CD4-positive, CD25-positive, alpha-beta regulatory T cell (primary cell): ENCODE data around the gene ST6GAL1. TPM values are rescaled to one million over a fixed set of nuclear protein-coding genes. Genes with fewer than 3 reads are reported as not detected.
"Not testable (repeated sequence)": the region's sequence is repeated elsewhere in the genome, so short reads cannot be mapped to it uniquely, and the experiment has no call there.

Source experiments
- ATAC-seq, 2 donors: fragments of 150-1000 bp; cut with Tn5 transposase; one replicate each; pipeline ENCODE4 v1.10.0; 2021; ENCODE audit warnings: low read depth in 2 of 2, moderate number of reproducible peaks in 2 of 2, moderate library complexity in 1 of 2
- DNase-seq, 3 donors: peaks; one replicate each; pipeline versions ENCODE4 v3.0.0 to v3.0.0-alpha.2; 2012 to 2022; ENCODE audit warnings: mixed read lengths in 1 of 3
- H3K27ac ChIP-seq: one replicate; pipeline ENCODE4 v1.7.0; 2013; ENCODE audit warnings: mild to moderate bottlenecking, low read length; ENCODE audit not compliant: insufficient read depth, poor library complexity, severe bottlenecking
- H3K27me3 ChIP-seq: one replicate; pipeline ENCODE4 v1.7.0; 2013; ENCODE audit warnings: low read length; ENCODE audit not compliant: control insufficient read depth, insufficient read depth
- H3K36me3 ChIP-seq: one replicate; pipeline ENCODE4 v1.7.0; 2013; ENCODE audit warnings: mild to moderate bottlenecking, low read length, moderate library complexity; ENCODE audit not compliant: control insufficient read depth, insufficient read depth
- H3K4me1 ChIP-seq: 2 replicates; pipeline ENCODE4 v1.7.0; 2013; ENCODE audit warnings: mild to moderate bottlenecking, low read length; ENCODE audit not compliant: insufficient read depth, control insufficient read depth, poor library complexity, severe bottlenecking
- H3K4me3 ChIP-seq: one replicate; pipeline ENCODE4 v1.7.0; 2013; ENCODE audit warnings: low read depth, mild to moderate bottlenecking, low read length, moderate library complexity
- H3K9me3 ChIP-seq, 2 experiments: 1 replicate in 1 of 2; 2 replicates in 1 of 2; pipeline ENCODE4 v1.7.0; 2013; ENCODE audit warnings: low read length in 2 of 2, mild to moderate bottlenecking in 1 of 2, moderate library complexity in 1 of 2; ENCODE audit not compliant: control insufficient read depth in 2 of 2
- H3K27ac Mint-ChIP-seq, 3 donors: one replicate each; pipeline ENCODE4 v1.8.0; 2020 to 2022; ENCODE audit warnings: mild to moderate bottlenecking in 3 of 3, mixed read lengths in 3 of 3, moderate library complexity in 2 of 3
- H3K27me3 Mint-ChIP-seq: one replicate; pipeline ENCODE4 v1.8.0; 2022; ENCODE audit warnings: mild to moderate bottlenecking, mixed read lengths
- H3K36me3 Mint-ChIP-seq: one replicate; pipeline ENCODE4 v1.8.0; 2020; ENCODE audit warnings: mixed read lengths
- H3K4me1 Mint-ChIP-seq, 4 donors: one replicate each; pipeline ENCODE4 v1.8.0; 2020 to 2022; ENCODE audit warnings: mixed read lengths in 4 of 4, mild to moderate bottlenecking in 1 of 4
- H3K4me3 Mint-ChIP-seq, 4 donors: one replicate each; pipeline ENCODE4 v1.8.0; 2020 to 2022; ENCODE audit warnings: mild to moderate bottlenecking in 4 of 4, mixed read lengths in 4 of 4, moderate library complexity in 3 of 4
- H3K9me3 Mint-ChIP-seq, 7 donors: one replicate each; pipeline ENCODE4 v1.8.0; 2020 to 2022; ENCODE audit warnings: mixed read lengths in 7 of 7, mild to moderate bottlenecking in 3 of 7, moderate library complexity in 2 of 7
- polyA plus RNA-seq, 4 donors: library from polyadenylated mRNA; unstranded; fragments of 300-500 nt; fragmentation: Illumina TruSeq; gene quantifications; one replicate each; pipeline ENCODE4 v1.2.3, GENCODE V29; 2021
- total RNA-seq: library from RNA; stranded (reverse); gene quantifications from one replicate; pipeline ENCODE4 v1.2.3, GENCODE V29; 2022

The ST6GAL1 gene
- total and polyA plus RNA-seq, 5 donors from 2014 or later: 125 to 184 (median 159) TPM

- H3K27me3 ChIP-seq: no peaks in the 10 kb centered on the region
- peaks cover 33% of the 10 kb centered on the region for H3K36me3 ChIP-seq
- H3K27ac Mint-ChIP-seq: peak overlapping the region; percentile 38 to 89 (median 83)
- peak; percentile 53 to 58 for ATAC-seq
- peaks cover 16 to 77% (median 53%) of the 10 kb centered on the region in 4 donors for H3K4me1 Mint-ChIP-seq
- H3K36me3 Mint-ChIP-seq: peaks cover 27% of the 10 kb centered on the region
- H3K27me3 Mint-ChIP-seq: no peaks in the 10 kb centered on the region
- H3K9me3 Mint-ChIP-seq: peaks cover 0 to 2% (median 0%) of the 10 kb centered on the region in 7 donors
- peak in 1 of 3 donors; percentile 75 for DNase-seq
- H3K4me1 ChIP-seq: peaks cover 17% of the 10 kb centered on the region
- H3K4me3 ChIP-seq: peak overlapping the region; percentile 35
- H3K27ac ChIP-seq: peak overlapping the region; percentile 34
- H3K9me3 ChIP-seq: no peaks in the 10 kb centered on the region
- peak overlapping the region in 3 of 4 donors; percentile 6 to 23 (median 18) for H3K4me3 Mint-ChIP-seq
These were observed 70.4 kb downstream of the ST6GAL1 start for GRCh38 chr3:187000711-187001151.

- H3K27ac Mint-ChIP-seq: peak overlapping the region in 1 of 3 donors; percentile 45
- H3K27me3 Mint-ChIP-seq: no peaks in the 10 kb centered on the region
- Histone ChIP-seq H3K4me1 (peaks cover 28% of the 10 kb centered on the region), H3K27ac (no peak overlapping the region), H3K27me3 (no peaks in the 10 kb centered on the region), H3K36me3 (peaks cover 18% of the 10 kb centered on the region), H3K9me3 (no peaks in the 10 kb centered on the region), H3K4me3 (no peak overlapping the region)
- ATAC-seq (no peak), DNase-seq (no peak)
- no peak overlapping the region for H3K4me3 Mint-ChIP-seq
- H3K4me1 Mint-ChIP-seq: peaks cover 35 to 80% (median 61%) of the 10 kb centered on the region in 4 donors
- H3K9me3 Mint-ChIP-seq: peaks cover 0 to 8% (median 0%) of the 10 kb centered on the region in 7 donors
- H3K36me3 Mint-ChIP-seq: peaks cover 41% of the 10 kb centered on the region
These were observed 72.6 kb downstream of the ST6GAL1 start for GRCh38 chr3:187002915-187003314.

DNA sequence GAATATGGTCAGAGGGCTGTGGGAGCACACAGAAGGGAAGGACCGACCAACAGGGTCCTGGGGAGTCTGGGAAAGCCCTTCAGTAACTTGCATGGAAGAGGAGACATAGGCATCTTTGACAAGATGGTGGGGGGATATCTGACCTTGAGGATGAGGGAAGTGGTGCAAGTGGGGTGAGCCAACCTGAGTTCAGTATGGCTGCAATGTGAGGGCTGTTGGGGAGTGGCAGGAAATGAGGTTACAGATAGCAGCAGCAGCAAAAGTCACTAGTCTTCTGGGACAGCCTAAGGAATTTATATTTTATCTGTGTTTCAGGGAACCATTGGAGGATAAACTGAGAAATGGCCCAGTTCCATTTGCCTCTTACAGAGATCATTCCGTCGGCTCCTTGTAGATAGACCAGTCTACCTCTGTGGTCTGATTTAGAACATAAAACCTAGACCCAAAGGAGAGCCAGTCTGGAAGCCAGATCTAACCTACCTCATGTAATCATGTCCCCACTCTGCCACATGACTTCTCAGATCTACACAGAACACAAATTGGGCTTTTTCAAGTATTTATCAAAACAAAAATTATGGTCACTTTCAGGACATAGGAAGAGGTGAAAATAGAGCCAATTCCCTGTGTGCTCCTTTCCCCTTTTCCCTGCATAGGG lies 75.6 kb downstream of the ST6GAL1 start:
- Mint-ChIP-seq H3K9me3 (peaks cover 0 to 11% (median 0%) of the 10 kb centered on the region in 7 donors), H3K27ac (peak overlapping the region; percentile 57 to 86 (median 79)), H3K27me3 (no peaks in the 10 kb centered on the region), H3K4me1 (peaks cover 28 to 70% (median 53%) of the 10 kb centered on the region in 4 donors), H3K36me3 (peaks cover 52% of the 10 kb centered on the region), H3K4me3 (peak overlapping the region; percentile 29 to 82 (median 63))
- ATAC-seq (peak; percentile 66 to 73), DNase-seq (peak in 1 of 3 donors; percentile 67)
- Histone ChIP-seq H3K4me3 (peak overlapping the region; percentile 41), H3K27ac (peak overlapping the region; percentile 30), H3K4me1 (peaks cover 23% of the 10 kb centered on the region), H3K9me3 (no peaks in the 10 kb centered on the region), H3K27me3 (no peaks in the 10 kb centered on the region), H3K36me3 (peaks cover 12% of the 10 kb centered on the region)

DNA sequence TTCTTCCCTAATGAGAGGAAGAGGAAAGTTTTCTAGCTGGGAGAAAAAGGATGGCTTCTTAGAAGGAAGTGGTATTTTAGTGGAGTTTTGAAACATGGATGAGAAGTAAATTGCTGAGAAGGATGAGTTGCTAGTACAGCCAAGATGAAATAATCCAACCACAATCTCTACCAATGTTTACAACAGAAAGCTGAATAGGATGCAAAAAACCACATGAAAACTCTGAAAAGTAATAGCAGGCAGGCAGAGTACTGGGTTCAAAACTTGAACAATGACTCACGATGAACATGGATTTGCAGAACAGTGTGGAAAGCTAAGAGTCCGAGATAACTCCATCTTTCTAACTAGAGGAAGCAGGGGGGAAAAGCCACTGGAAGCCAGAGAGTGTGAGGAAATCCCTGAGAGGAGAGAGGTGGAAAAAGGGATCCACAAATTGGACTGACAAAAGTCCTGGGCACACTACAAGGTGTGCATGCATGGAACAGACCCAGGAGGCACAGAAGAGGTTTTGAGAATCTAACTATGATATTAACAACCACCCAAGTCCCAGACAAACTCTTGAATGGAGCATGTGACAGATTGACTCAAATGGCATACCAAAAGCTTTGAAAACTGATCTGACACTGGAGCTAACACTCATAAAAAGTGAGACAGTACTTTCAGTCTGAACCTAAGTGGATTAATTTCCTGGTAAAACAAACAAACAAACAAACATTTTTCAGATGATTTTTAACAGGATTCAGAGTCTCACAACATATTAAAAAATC lies 76.7 kb downstream of the ST6GAL1 start:
- Histone ChIP-seq H3K27me3 (no peaks in the 10 kb centered on the region), H3K4me1 (peaks cover 22% of the 10 kb centered on the region), H3K36me3 (peaks cover 12% of the 10 kb centered on the region), H3K27ac (no peak overlapping the region), H3K9me3 (no peaks in the 10 kb centered on the region), H3K4me3 (no peak overlapping the region)
- Mint-ChIP-seq H3K9me3 (peaks cover 0 to 11% (median 0%) of the 10 kb centered on the region in 7 donors), H3K4me1 (peaks cover 36 to 72% (median 50%) of the 10 kb centered on the region in 4 donors), H3K27me3 (no peaks in the 10 kb centered on the region), H3K36me3 (peaks cover 52% of the 10 kb centered on the region), H3K4me3 (peak overlapping the region in 1 of 4 donors; percentile 15), H3K27ac (peak overlapping the region; percentile 17 to 86 (median 72))
- ATAC-seq: no peak
- no peak for DNase-seq

GRCh38 chr3:187010382-187010781 lies 80.1 kb downstream of the ST6GAL1 start:
- not testable (repeated sequence) for H3K9me3 ChIP-seq, H3K27me3 ChIP-seq, ATAC-seq, H3K4me3 Mint-ChIP-seq, DNase-seq, H3K27me3 Mint-ChIP-seq, H3K27ac ChIP-seq, H3K36me3 ChIP-seq, H3K4me3 ChIP-seq
- Mint-ChIP-seq H3K36me3 (peaks cover 40% of the 10 kb centered on the region), H3K27ac (peak overlapping the region in 1 of 3 donors; percentile 41), H3K9me3 (peaks cover 0 to 11% (median 0%) of the 10 kb centered on the region in 7 donors), H3K4me1 (peaks cover 36 to 75% (median 52%) of the 10 kb centered on the region in 4 donors)
- H3K4me1 ChIP-seq: peaks cover 34% of the 10 kb centered on the region

- peaks cover 31 to 73% (median 43%) of the 10 kb centered on the region in 4 donors for H3K4me1 Mint-ChIP-seq
- no peaks in the 10 kb centered on the region for H3K27me3 ChIP-seq
- H3K27ac Mint-ChIP-seq: peak overlapping the region; percentile 91 to 99 (median 97)
- H3K9me3 ChIP-seq: no peaks in the 10 kb centered on the region
- peaks cover 37% of the 10 kb centered on the region for H3K36me3 Mint-ChIP-seq
- DNase-seq (no peak), ATAC-seq (no peak)
- H3K36me3 ChIP-seq: peaks cover 16% of the 10 kb centered on the region
- H3K4me3 Mint-ChIP-seq: peak overlapping the region; percentile 54 to 84 (median 74)
- peak overlapping the region; percentile 56 for H3K27ac ChIP-seq
- peaks cover 27% of the 10 kb centered on the region for H3K4me1 ChIP-seq
- H3K9me3 Mint-ChIP-seq: peaks cover 0 to 10% (median 0%) of the 10 kb centered on the region in 7 donors
- H3K27me3 Mint-ChIP-seq: no peaks in the 10 kb centered on the region
- H3K4me3 ChIP-seq: no peak overlapping the region
These were observed 81.6 kb downstream of the ST6GAL1 start for GRCh38 chr3:187011915-187012314.

- peak in 2 of 3 donors; percentile 54 to 77 for DNase-seq
- H3K4me1 Mint-ChIP-seq: peaks cover 30 to 68% (median 39%) of the 10 kb centered on the region in 4 donors
- peaks cover 32% of the 10 kb centered on the region for H3K36me3 Mint-ChIP-seq
- H3K9me3 Mint-ChIP-seq: peaks cover 0 to 6% (median 0%) of the 10 kb centered on the region in 7 donors
- no peaks in the 10 kb centered on the region for H3K27me3 Mint-ChIP-seq
- Histone ChIP-seq H3K4me3 (peak overlapping the region; percentile 49), H3K36me3 (peaks cover 19% of the 10 kb centered on the region), H3K9me3 (no peaks in the 10 kb centered on the region), H3K27me3 (no peaks in the 10 kb centered on the region), H3K27ac (peak overlapping the region; percentile 56), H3K4me1 (peaks cover 27% of the 10 kb centered on the region)
- peak overlapping the region; percentile 48 to 84 (median 74) for H3K4me3 Mint-ChIP-seq
- H3K27ac Mint-ChIP-seq: peak overlapping the region; percentile 91 to 99 (median 97)
- peak; percentile 79 to 85 for ATAC-seq
These were observed 82.3 kb downstream of the ST6GAL1 start for GRCh38 chr3:187012609-187013051.
